ENCODE results near the gene CIPC. TPM values are rescaled to one million over a fixed set of nuclear protein-coding genes. Genes with fewer than 3 reads are reported as not detected.

Gene CIPC
- total RNA-seq, 1 donor from 2014 or later, result 21.8 TPM

GRCh38 chr14:77069551-77069950 lies 28.5 kb upstream of the CIPC start:
- DNase-seq (ENCODE audit: low read depth), result no peak

GRCh38 chr14:77071938-77072388 lies 26.1 kb upstream of the CIPC start:
- peak; percentile 81 for DNase-seq (ENCODE audit: low read depth)

- DNase-seq (ENCODE audit: low read depth), result no peak
These were observed 23.1 kb upstream of the CIPC start for GRCh38 chr14:77074969-77075368.

GRCh38 chr14:77076113-77076631 lies 21.9 kb upstream of the CIPC start:
- DNase-seq (ENCODE audit: low read depth), result peak; percentile 65

GRCh38 chr14:77077040-77077439 lies 21.0 kb upstream of the CIPC start:
- no peak for DNase-seq (ENCODE audit: low read depth)

- no peak for DNase-seq (ENCODE audit: low read depth)
These were observed 15.7 kb upstream of the CIPC start for GRCh38 chr14:77082356-77082755.

- DNase-seq (ENCODE audit: low read depth), result no peak
These were observed 15.0 kb upstream of the CIPC start for GRCh38 chr14:77083082-77083481.

GRCh38 chr14:77084985-77085384 lies 13.1 kb upstream of the CIPC start:
- DNase-seq (ENCODE audit: low read depth), result no peak

GRCh38 chr14:77085538-77085937 lies 12.5 kb upstream of the CIPC start:
- DNase-seq (ENCODE audit: low read depth), result no peak

GRCh38 chr14:77086017-77086727 lies 11.9 kb upstream of the CIPC start:
- DNase-seq (ENCODE audit: low read depth), result peak; percentile 79

- no peak for DNase-seq (ENCODE audit: low read depth)
These were observed 11.1 kb upstream of the CIPC start for GRCh38 chr14:77086951-77087350.

GRCh38 chr14:77087631-77088030 lies 10.4 kb upstream of the CIPC start:
- DNase-seq (ENCODE audit: low read depth), result no peak

- peak; percentile 61 for DNase-seq (ENCODE audit: low read depth)
These were observed 9.8 kb upstream of the CIPC start for GRCh38 chr14:77088219-77088618.

- no peak for DNase-seq (ENCODE audit: low read depth)
These were observed 9.4 kb upstream of the CIPC start for GRCh38 chr14:77088645-77089044.

- no peak for DNase-seq (ENCODE audit: low read depth)
These were observed 6.5 kb upstream of the CIPC start for GRCh38 chr14:77091518-77091917.

- peak; percentile 27 for DNase-seq (ENCODE audit: low read depth)
These were observed 5.4 kb upstream of the CIPC start for GRCh38 chr14:77092676-77093075.

- DNase-seq (ENCODE audit: low read depth), result peak; percentile 76
These were observed 3.3 kb upstream of the CIPC start for GRCh38 chr14:77094672-77095284.

GRCh38 chr14:77097006-77097699 lies 905 bp upstream of the CIPC start:
- DNase-seq (ENCODE audit: low read depth), result peak; percentile 55

GRCh38 chr14:77098529-77099353 lies 683 bp downstream of the CIPC start:
- DNase-seq (ENCODE audit: low read depth), result peak; percentile 34

GRCh38 chr14:77099425-77100167 lies 1.5 kb downstream of the CIPC start:
- DNase-seq (ENCODE audit: low read depth), result peak; percentile 72

- DNase-seq (ENCODE audit: low read depth), result peak; percentile 19
These were observed 2.9 kb downstream of the CIPC start for GRCh38 chr14:77100961-77101360.

Measured in renal cortical epithelial cell (primary cell).